DMS153 (cell line): ENCODE results near the gene NCR1.
"Not testable (repeated sequence)": the region's sequence is repeated elsewhere in the genome, so short reads cannot be mapped to it uniquely, and the experiment has no call there.

Experiments
- DNase-seq: peaks from one replicate; lab custom pipeline; 2025; lab: John Stamatoyannopoulos, UW

NCR1 gene

GRCh38 chr19:54907899-54908298 is 2.0 kb downstream of the NCR1 start:
- not testable (repeated sequence) for DNase-seq

GRCh38 chr19:54916822-54917221 is 10.9 kb downstream of the NCR1 start:
- no peak for DNase-seq

DNA sequence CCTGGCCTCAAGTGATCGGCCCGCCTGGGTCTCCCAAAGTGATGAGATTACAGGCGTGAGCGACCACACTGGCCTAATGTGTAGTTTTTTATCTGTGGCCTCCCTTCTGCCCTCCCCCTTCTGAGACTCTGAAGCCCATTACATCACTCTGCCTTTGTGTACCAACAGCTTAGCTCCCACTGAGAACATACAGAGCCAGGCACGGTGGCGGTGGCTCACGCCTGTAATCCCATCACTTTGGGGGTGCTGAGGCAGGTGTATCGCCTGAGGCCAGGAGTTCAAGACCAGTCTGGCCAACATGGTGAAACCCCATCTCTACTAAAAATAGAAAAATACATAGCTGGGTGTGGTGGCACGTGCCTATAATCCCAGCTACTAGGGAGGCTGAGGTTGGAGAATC is 12.6 kb downstream of the NCR1 start:
- DNase-seq = no peak

GRCh38 chr19:54919646-54920563 is 14.0 kb downstream of the NCR1 start:
- not testable (repeated sequence) for DNase-seq

GRCh38 chr19:54921082-54921481 is 15.1 kb downstream of the NCR1 start:
- DNase-seq = no peak

GRCh38 chr19:54923276-54923675 is 17.3 kb downstream of the NCR1 start:
- no peak for DNase-seq

GRCh38 chr19:54928299-54928698 is 22.4 kb downstream of the NCR1 start:
- DNase-seq = peak; percentile 4

- DNase-seq = no peak
Measured at GRCh38 chr19:54937926-54938325, 32.0 kb downstream of the NCR1 start.

- no peak for DNase-seq
Measured at GRCh38 chr19:54938906-54939305, 33.0 kb downstream of the NCR1 start.

- DNase-seq = not testable (repeated sequence)
Measured at GRCh38 chr19:54939538-54939937, 33.6 kb downstream of the NCR1 start.

- not testable (repeated sequence) for DNase-seq
Measured at GRCh38 chr19:54943772-54944361, 37.9 kb downstream of the NCR1 start.

- DNase-seq = no peak
Measured at GRCh38 chr19:54947381-54947780, 41.4 kb downstream of the NCR1 start, which contains the start of gene NLRP7. Gene NLRP7, minus strand, starts transcription at chr19:54947530.

GRCh38 chr19:54949412-54949811 is 43.5 kb downstream of the NCR1 start:
- no peak for DNase-seq

DNA sequence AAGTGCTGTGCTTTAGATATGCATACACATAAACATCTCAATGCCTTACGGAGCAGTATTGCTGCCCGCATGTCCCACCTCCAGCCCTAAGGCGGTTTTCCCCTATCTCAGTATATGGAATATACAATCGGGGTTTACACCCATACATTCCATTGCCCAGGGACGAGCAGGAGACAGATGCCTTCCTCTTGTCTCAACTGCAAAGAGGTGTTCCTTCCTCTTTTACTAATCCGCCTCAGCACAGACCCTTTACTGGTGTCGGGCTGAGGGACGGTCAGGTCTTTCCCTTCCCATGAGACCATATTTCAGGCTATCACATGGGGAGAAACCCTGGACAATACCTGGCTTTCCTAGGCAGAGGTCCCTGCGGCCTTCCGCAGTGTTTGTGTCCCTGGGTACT is 44.6 kb downstream of the NCR1 start:
- DNase-seq = not testable (repeated sequence)

DNA sequence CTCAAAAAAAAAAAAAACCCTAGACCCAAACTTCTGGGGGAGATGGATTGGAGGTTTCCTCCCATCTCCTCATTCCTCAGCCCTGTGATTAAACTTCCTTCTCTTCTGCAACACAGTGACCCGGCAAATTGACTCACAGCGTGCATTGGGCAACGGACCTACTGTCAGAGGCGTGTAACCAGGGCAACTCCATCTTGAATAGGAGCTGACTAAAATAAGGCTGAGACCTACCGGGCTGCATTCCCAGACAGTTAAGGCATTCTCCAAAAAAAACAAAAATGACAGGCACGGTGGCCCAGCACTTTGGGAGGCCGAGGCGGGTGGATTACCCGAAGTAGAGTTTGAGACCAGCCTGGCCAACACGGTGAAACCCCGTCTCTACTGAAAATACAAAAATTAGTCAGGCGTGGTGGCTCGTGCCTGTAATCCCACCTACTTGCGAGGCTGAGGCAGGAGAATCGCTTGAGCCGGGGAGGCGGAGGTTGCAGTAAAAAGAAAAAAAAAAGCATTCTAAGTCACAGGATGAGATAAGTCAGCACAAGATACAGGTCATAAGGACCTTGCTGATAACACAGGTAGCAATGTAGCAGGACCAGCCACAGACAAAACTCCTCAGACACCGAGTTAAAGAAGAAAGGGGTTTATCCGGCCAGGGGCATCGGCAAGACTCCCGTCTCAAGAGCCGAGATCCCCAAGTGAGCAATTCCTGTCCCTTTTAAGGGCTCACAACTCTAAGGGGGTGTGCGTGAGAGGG is 46.8 kb downstream of the NCR1 start:
- DNase-seq = no peak

GRCh38 chr19:54953345-54953713 is 47.4 kb downstream of the NCR1 start:
- not testable (repeated sequence) for DNase-seq

GRCh38 chr19:54955376-54955775 is 49.4 kb downstream of the NCR1 start:
- DNase-seq = no peak

GRCh38 chr19:54959840-54960239 is 53.9 kb downstream of the NCR1 start:
- no peak for DNase-seq
